Common myeloid progenitor, CD34-positive (primary cell): ENCODE data around the gene APOBEC3B.
"Not testable (repeated sequence)": the region's sequence is repeated elsewhere in the genome, so short reads cannot be mapped to it uniquely, and the experiment has no call there.

Experiments
- CTCF ChIA-PET: fragments of 350-600 bp; sonication (Branson Sonifier 250); formaldehyde crosslinking; loops from one replicate; lab custom pipeline; 2021; ENCODE audit warnings: antibody characterized with exemption; lab: Charles Lee
- POLR2A ChIA-PET: fragments of 350-600 bp; sonication (Branson Sonifier 250); formaldehyde crosslinking; loops from one replicate; lab custom pipeline; 2021; ENCODE audit warnings: antibody characterized with exemption; lab: Charles Lee
- DNase-seq, 3 donors: peaks; one replicate each; pipeline versions ENCODE4 v3.0.0 to v3.0.0-alpha.2; 2013
- H3K27ac ChIP-seq, 2 experiments: 1 replicate in 1 of 2; 2 replicates in 1 of 2; pipeline ENCODE4 v1.7.0; 2013; ENCODE audit warnings: inconsistent platforms in 2 of 2, low read length in 2 of 2, mild to moderate bottlenecking in 2 of 2, low read depth in 1 of 2, moderate library complexity in 1 of 2; ENCODE audit not compliant: severe bottlenecking in 2 of 2, insufficient read depth in 1 of 2, poor library complexity in 1 of 2
- H3K27me3 ChIP-seq, 5 experiments: replicated peaks in 2 of 5; 1 replicate in 3 of 5; 2 replicates in 2 of 5; pipeline versions ENCODE4 v1.6.1 to v1.7.0; 2013; ENCODE audit warnings: low read length in 4 of 5, mild to moderate bottlenecking in 2 of 5, moderate library complexity in 2 of 5, inconsistent platforms in 1 of 5; ENCODE audit not compliant: insufficient read depth in 5 of 5, control insufficient read depth in 4 of 5
- H3K36me3 ChIP-seq, 4 experiments: 1 replicate in 2 of 4; 2 replicates in 2 of 4; pipeline versions ENCODE4 v1.6.1 to v1.7.0; 2013; ENCODE audit warnings: low read length in 3 of 4, control low read depth in 1 of 4, mild to moderate bottlenecking in 1 of 4; ENCODE audit not compliant: control insufficient read depth in 4 of 4, insufficient read depth in 4 of 4
- H3K4me1 ChIP-seq, 4 experiments: 1 replicate in 3 of 4; 2 replicates in 1 of 4; pipeline versions ENCODE4 v1.6.1 to v1.7.1; 2013; ENCODE audit warnings: low read length in 3 of 4, mild to moderate bottlenecking in 3 of 4, control low read depth in 1 of 4, inconsistent platforms in 1 of 4, moderate library complexity in 1 of 4; ENCODE audit not compliant: control insufficient read depth in 4 of 4, insufficient read depth in 4 of 4; ENCODE audit errors: control extremely low read depth in 1 of 4
- H3K4me3 ChIP-seq, 7 experiments: 1 replicate in 4 of 7; 2 replicates in 3 of 7; pipeline versions ENCODE4 v1.5.1 to v1.7.0; 2013; ENCODE audit warnings: mild to moderate bottlenecking in 7 of 7, low read length in 6 of 7, moderate library complexity in 6 of 7, inconsistent platforms in 2 of 7, low read depth in 2 of 7, control low read depth in 1 of 7; ENCODE audit not compliant: insufficient read depth in 4 of 7, control insufficient read depth in 1 of 7; ENCODE audit errors: extremely low read depth in 1 of 7
- H3K9me3 ChIP-seq, 5 experiments: 1 replicate in 4 of 5; 2 replicates in 1 of 5; pipeline versions ENCODE4 v1.6.1 to v1.7.1; 2013; ENCODE audit warnings: low read length in 4 of 5, mild to moderate bottlenecking in 2 of 5, inconsistent platforms in 1 of 5, low read depth in 1 of 5, moderate library complexity in 1 of 5; ENCODE audit not compliant: control insufficient read depth in 4 of 5, insufficient read depth in 2 of 5; ENCODE audit errors: control extremely low read depth in 1 of 5
- WGBS: methylation state at CpG from one replicate; pipeline ENCODE4 v1.1.5; 2013; ENCODE audit not compliant: insufficient coverage; 5-methylcytosine and 5-hydroxymethylcytosine counted together

The APOBEC3B gene

GRCh38 chr22:39026509-39027150 lies 44.5 kb downstream of the APOBEC3B start:
- Histone ChIP-seq H3K27me3 (no peaks in the 10 kb centered on the region), H3K27ac (no peak overlapping the region), H3K4me3 (no peak overlapping the region), H3K9me3 (no peaks in the 10 kb centered on the region), H3K4me1 (peaks cover 0 to 8% (median 7%) of the 10 kb centered on the region in 4 experiments), H3K36me3 (peaks cover 0 to 19% (median 9%) of the 10 kb centered on the region in 4 experiments)
- CTCF ChIA-PET: no interaction called here
- WGBS: 96% methylated on average over 7 of the region's 12 CpGs
- POLR2A ChIA-PET: no interaction called here
- DNase-seq: no peak

- H3K9me3 ChIP-seq: no peaks in the 10 kb centered on the region
- H3K27me3 ChIP-seq: no peaks in the 10 kb centered on the region
- H3K4me3 ChIP-seq: no peak overlapping the region
- ChIA-PET CTCF (no interaction called here), POLR2A (no interaction called here)
- 100% methylated on average over 1 of the region's 4 CpGs for WGBS
- DNase-seq: no peak
- peaks cover 0 to 19% (median 9%) of the 10 kb centered on the region in 4 experiments for H3K36me3 ChIP-seq
- no peaks in the 10 kb centered on the region for H3K4me1 ChIP-seq
- no peak overlapping the region for H3K27ac ChIP-seq
These were observed 45.6 kb downstream of the APOBEC3B start for GRCh38 chr22:39027717-39028116.

GRCh38 chr22:39028281-39028680 lies 46.1 kb downstream of the APOBEC3B start:
- no peaks in the 10 kb centered on the region for H3K9me3 ChIP-seq
- over 99% methylated on average over 11 of the region's 11 CpGs for WGBS
- H3K4me1 ChIP-seq: no peaks in the 10 kb centered on the region
- DNase-seq: no peak
- ChIA-PET POLR2A (no interaction called here), CTCF (no interaction called here)
- H3K27me3 ChIP-seq: no peaks in the 10 kb centered on the region
- no peak overlapping the region for H3K4me3 ChIP-seq
- H3K36me3 ChIP-seq: peaks cover 0 to 19% (median 9%) of the 10 kb centered on the region in 4 experiments
- H3K27ac ChIP-seq: no peak overlapping the region

GRCh38 chr22:39029227-39029626 lies 47.1 kb downstream of the APOBEC3B start:
- no peaks in the 10 kb centered on the region for H3K4me1 ChIP-seq
- no peaks in the 10 kb centered on the region for H3K9me3 ChIP-seq
- WGBS: 97% methylated on average over 13 of the region's 13 CpGs
- H3K27me3 ChIP-seq: no peaks in the 10 kb centered on the region
- ChIA-PET CTCF (no interaction called here), POLR2A (no interaction called here)
- no peak overlapping the region for H3K4me3 ChIP-seq
- peaks cover 0 to 11% (median 4%) of the 10 kb centered on the region in 4 experiments for H3K36me3 ChIP-seq
- DNase-seq: no peak
- H3K27ac ChIP-seq: no peak overlapping the region

GRCh38 chr22:39030705-39031104 lies 48.6 kb downstream of the APOBEC3B start:
- H3K27me3 ChIP-seq: no peaks in the 10 kb centered on the region
- DNase-seq: no peak
- no peaks in the 10 kb centered on the region for H3K9me3 ChIP-seq
- no peaks in the 10 kb centered on the region for H3K36me3 ChIP-seq
- H3K4me3 ChIP-seq: no peak overlapping the region
- H3K27ac ChIP-seq: no peak overlapping the region
- H3K4me1 ChIP-seq: no peaks in the 10 kb centered on the region
- WGBS: 98% methylated on average over 7 of the region's 14 CpGs
- ChIA-PET CTCF (no interaction called here), POLR2A (no interaction called here)

DNA sequence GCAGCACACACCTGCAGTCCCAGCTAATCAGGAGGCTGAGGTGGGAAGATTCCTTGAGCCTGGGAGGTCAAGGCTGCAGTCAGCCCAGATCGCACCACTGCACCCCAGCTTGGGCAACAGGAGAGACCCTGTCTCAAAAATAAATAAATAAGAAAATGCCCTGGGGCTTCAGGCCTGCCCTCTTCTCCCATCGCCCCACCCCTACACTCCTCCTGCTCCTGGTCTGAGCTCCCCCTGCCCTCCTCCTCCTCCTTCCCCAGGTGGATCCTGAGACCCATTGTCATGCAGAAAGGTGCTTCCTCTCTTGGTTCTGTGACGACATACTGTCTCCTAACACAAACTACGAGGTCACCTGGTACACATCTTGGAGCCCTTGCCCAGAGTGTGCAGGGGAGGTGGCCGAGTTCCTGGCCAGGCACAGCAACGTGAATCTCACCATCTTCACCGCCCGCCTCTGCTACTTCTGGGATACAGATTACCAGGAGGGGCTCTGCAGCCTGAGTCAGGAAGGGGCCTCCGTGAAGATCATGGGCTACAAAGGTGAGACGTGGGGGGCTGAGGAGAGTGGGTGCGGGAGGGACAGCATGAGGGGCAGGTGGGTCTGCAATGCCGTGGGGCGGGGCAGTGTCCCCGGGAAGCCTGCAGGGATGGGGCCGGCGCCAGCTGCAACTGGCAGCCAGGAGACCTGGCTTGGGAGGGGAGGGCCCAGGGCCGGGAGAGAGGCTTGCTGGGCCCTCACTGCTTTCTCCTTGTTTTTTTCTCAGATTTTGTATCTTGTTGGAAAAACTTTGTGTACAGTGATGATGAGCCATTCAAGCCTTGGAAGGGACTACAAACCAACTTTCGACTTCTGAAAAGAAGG lies 49.5 kb downstream of the APOBEC3B start:
- POLR2A ChIA-PET, H3K27ac ChIP-seq, H3K4me3 ChIP-seq, H3K4me1 ChIP-seq, DNase-seq, H3K27me3 ChIP-seq, H3K36me3 ChIP-seq, CTCF ChIA-PET, H3K9me3 ChIP-seq: not testable (repeated sequence)
- 94% methylated on average over 6 of the region's 18 CpGs for WGBS

GRCh38 chr22:39037071-39037470 lies 54.9 kb downstream of the APOBEC3B start:
- H3K36me3 ChIP-seq, CTCF ChIA-PET, H3K27ac ChIP-seq, H3K27me3 ChIP-seq, POLR2A ChIA-PET, H3K9me3 ChIP-seq, DNase-seq, H3K4me3 ChIP-seq: not testable (repeated sequence)
- peaks cover 0 to 20% (median 17%) of the 10 kb centered on the region in 4 experiments for H3K4me1 ChIP-seq
- whole genome bisulfite sequencing: 75% methylated on average over 1 of the region's 2 CpGs
